DMS 273 (cell line): ENCODE results near the gene DNM2.
A peak's percentile ranks its signal among the peaks of the same experiment; 100 is the strongest.
"Not testable (repeated sequence)": the region's sequence is repeated elsewhere in the genome, so short reads cannot be mapped to it uniquely, and the experiment has no call there.

Source experiments
- DNase-seq: peaks from one replicate; lab custom pipeline; 2025; ENCODE audit not compliant: unreplicated experiment; lab: John Stamatoyannopoulos, UW

DNM2 gene

GRCh38 chr19:10858204-10858828 lies 140.4 kb downstream of the DNM2 start:
- DNase-seq: peak; percentile 70

GRCh38 chr19:10861103-10861651 lies 143.3 kb downstream of the DNM2 start:
- DNase-seq: peak; percentile 68

DNA sequence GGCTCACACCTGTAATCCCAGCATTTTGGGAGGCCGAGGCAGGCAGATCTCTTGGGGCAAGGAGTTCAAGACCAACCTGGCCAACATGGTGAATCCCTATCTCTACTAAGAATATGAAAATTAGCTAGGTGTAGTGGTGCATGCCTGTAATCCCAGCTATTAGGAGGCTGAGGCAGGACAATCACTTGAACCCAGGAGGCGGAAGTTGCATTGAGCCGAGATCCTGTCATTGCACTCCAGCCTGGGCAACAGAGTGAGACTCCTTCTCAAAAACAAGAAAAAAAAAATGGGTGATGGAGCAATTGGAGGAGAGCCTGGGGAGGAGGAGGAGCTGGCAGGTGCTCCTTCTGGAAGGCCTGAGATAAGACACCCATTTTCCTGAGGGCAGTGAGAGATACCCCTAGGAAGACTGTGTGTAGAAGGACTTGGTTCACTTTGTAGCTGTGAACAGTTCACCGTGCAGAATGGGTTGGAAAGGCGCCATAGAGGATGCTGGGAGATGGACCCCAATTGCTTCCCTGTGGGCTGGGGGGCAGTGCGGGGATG lies 144.8 kb downstream of the DNM2 start:
- DNase-seq: no peak

DNA sequence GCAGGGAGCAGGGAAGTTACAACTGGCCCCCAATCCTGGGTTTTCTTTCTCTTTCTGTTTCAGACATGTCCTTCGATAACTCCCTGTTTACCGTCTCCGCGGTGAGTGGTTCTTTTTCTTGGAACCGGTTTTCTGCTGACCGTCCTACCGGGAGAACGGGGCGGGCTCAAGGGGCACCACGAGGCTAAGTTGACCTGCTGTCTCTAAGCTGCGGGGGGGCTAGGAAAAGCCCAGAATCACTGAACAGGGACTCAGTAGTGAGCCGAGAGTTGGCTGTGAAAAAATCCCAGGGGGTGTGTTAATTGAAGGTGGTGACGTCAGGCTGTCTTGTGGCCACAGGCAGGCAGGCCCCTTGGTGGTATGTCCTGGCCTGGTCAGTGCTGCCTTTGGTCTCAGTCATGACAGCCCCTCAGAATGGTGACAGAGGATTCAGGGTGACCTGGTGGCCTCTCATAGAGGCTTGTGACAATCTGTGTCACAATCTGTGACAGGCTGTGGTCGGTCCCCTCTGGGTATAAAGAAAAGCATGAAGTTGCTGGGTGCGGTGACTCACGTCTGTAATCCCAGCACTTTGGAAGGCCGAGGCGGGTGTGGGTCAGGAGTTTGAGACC lies 145.3 kb downstream of the DNM2 start:
- DNase-seq: peak; percentile 30

- peak; percentile 92 for DNase-seq
These were observed 146.6 kb downstream of the DNM2 start for GRCh38 chr19:10864538-10864899.

GRCh38 chr19:10866495-10866894 lies 148.6 kb downstream of the DNM2 start:
- no peak for DNase-seq

DNA sequence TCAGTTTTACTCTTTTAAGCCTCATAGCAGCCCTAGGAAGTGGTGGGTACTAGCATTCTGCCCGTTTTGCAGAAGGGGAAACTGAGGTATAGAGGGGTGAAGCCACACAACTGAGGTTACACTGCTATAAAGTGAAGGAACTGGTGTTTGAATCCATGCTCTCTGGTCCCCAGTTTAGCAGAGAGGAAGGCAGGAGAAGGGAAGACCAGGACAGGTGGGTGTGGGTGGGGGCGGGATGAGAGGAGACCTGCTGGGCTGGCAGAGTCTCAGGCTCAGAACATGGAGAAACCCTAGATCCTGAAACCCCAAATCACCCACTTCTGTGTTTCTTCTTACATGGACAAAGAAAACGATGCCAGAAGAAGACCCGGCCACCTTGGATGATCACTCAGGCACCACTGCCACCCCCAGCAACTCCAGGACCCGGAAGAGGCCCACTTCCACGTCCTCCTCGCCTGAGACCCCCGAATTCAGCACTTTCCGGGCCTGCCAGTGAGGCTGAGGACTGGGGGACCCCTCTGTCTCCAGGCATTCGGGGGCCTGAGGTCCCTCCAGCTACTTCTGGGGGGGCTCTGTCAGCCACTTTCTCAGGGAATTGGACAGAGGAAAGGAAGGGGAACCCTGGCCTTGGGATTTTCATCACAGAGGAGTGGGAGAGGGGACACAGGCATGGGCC lies 151.1 kb downstream of the DNM2 start:
- DNase-seq: no peak

DNA sequence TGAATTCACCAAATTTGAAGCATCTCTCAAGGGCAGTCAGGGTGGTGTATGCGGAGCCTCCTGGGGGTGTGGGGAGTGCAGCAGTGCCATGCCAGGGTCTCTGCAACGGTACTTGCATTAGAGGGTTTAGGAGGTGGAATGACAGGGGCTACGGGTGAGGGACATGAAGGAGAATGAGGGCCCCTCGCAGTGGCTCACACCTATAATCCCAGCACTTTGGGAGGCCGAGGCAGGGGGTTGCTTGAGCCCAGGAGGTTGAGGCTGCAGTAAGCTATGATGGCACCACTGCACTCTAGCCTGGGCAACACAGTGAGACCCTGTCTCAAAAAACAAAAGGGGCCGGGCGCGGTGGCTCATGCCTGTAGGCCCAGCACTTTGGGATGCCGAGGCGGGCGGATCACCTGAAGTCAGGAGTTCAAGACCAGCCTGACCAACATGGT lies 152.0 kb downstream of the DNM2 start:
- DNase-seq: not testable (repeated sequence)

DNA sequence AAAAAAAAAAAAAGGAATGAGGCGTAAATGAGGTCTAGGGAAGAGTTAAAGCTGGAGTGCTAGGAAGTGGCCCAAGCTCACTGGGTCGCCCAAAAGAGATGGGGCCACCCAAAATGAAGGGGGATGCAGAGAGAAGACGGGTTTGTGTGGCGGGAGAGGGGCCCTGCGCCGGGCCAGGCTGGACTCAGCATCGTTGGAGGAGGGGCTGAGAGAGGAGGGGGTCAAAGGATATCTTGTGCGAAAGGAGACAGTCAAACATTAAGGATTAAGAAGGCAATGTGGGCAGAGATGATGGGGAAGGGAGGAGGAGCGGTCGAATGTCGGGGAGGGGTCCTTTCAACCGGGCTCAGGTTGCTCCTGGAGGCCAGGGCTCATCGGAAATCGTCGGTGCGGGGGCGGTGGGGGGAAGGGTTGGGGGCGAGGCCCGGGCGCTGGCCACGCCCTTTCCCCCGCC lies 152.6 kb downstream of the DNM2 start:
- DNase-seq: no peak

DNA sequence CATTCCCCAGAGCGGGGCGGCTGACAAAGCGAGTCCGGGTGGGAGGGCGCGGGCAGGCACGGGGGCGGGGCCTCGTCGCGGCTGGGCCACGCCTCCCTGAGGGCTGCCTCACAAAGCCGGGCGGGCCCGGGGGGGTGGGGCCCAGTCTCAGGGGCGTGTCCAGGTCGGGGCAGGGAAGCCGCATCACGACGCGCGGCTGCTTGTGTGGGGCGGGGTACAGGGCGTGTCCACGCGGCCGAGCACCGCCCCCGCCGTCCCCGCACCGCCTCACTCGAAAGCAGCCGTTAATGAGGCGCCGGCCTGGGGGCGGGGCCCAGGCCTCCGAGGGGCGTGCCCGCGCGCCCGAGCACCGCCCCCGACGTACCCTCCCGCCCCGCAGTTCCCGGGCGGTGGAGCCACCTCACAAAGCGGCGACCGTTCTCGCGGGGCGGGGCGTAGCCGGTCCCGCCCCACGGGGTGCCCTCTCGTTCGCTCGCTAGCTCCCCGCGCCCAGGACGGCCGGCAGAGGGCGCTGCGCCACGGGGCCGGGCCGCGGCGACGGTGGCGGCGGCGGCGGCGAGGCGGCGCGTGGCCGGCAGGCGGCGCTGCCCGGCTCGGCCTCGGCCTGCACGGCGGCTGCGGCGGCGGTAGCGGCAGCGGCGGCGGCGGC lies 153.2 kb downstream of the DNM2 start, which contains the start of gene CARM1:
CARM1 (plus strand) TSS at position 599 of the 649 bp plus-strand sequence. CDS start 150 bp downstream, outside the sequence.
- peak; percentile 100 for DNase-seq

DNA sequence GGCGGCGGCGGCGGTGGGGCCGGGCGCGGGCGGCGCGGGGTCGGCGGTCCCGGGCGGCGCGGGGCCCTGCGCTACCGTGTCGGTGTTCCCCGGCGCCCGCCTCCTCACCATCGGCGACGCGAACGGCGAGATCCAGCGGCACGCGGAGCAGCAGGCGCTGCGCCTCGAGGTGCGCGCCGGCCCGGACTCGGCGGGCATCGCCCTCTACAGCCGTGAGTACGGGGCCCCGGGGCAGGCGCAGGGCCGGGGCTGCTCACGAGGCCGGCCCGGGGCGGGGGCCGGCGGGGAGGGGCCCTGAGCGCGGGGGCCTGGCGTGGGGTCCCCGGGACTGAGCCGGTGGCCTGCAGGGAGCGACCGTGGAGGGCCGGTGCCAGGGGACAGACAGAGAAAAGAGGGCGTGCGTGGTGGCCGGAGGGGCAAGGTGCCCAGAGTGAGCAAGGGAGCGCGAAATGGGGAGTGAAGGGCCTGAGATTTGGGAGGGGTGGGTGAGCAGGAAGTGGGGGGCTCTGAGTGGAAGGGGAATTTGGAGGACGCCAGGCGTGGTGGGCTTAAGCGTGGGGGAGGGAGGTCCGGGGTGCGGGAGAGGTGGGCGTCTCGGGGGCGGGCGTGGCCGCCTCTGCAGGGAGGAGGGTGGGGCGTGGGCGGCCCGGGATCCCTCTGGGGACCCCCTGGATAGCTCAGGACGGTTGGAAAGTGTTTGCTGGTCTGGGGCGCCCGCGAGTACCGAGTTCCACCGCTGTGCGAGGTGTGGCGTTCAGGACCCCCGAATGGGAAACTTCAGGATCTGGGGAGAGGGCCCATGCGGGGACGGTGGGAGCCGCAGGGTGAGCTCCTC lies 154.0 kb downstream of the DNM2 start:
- peak; percentile 74 for DNase-seq

- peak; percentile 53 for DNase-seq
These were observed 154.7 kb downstream of the DNM2 start for GRCh38 chr19:10872546-10873107.

DNA sequence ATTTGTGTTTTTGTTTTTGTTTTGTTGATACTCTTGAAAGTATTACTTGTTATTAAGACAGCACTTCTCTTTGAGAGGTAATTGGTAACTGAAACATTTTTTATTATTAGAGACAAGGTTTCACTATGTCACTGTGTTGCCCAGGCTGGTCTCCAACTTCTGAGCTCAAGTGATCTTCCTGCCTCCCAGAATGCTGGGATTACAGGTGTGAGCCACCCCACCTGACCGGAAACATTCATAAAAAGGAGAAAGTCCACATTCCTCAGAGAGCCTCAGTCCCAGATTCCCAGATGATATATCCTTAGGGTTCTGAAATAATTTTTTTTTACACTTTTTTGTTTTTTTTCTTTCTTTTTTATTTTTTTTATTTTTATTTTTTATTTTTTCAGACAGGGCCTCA lies 156.1 kb downstream of the DNM2 start:
- no peak for DNase-seq

- no peak for DNase-seq
These were observed 158.8 kb downstream of the DNM2 start for GRCh38 chr19:10876459-10877240.

DNA sequence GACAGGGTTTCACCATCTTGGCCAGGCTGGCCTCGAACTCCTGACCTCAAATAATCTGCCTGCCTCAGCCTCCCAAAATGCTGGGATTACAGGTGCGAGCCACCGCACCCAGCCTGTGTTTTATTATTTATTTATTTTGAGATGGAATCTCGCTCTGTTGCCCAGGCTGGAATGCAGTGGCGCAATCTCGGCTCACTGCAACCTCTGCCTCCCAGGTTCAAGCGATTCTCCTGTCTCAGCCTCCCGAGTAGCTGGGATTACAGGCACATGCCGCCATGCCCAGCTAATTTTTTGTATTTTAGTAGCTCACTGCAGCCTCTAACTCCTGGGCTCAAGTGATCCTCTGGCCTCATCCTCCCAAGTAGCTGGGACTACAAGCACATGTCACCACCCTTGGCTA lies 159.7 kb downstream of the DNM2 start:
- not testable (repeated sequence) for DNase-seq

DNA sequence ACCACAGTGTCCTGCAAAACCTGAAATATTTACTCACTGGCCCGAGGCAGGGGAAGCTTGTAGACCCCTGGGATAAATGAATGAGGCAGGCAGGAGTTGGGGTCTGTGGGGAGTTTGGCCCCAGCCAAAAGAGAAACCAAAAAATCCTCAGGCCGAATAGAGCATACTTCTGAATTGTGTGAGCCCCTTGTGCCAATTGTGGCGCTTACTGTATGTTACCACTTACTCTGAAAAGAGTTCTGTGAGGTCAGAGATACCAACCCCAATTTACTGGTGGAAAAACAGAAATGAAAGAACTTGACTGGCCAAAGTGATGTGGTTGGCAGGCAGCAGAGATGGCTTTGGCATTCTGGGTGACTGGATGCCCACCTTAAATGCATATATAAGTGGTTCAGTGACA lies 160.4 kb downstream of the DNM2 start:
- no peak for DNase-seq
